K562 (cell line): ENCODE results near the gene NES. TPM values are rescaled to one million over a fixed set of nuclear protein-coding genes. Genes with fewer than 3 reads are reported as not detected.

ENCODE experiments used
- ADNP ChIP-seq: fragments of 200-800 bp; sonication (Bioruptor generic); IDR thresholded peaks from 2 replicates; pipeline ENCODE4 v1.6.1; 2016; ENCODE audit warnings: missing genetic modification characterization, missing compliant biosample characterization
- ARID2 ChIP-seq: fragments of 450-650 bp; IDR thresholded peaks from 2 replicates; pipeline ENCODE4 v1.6.1; 2017; ENCODE audit warnings: antibody characterized with exemption, mild to moderate bottlenecking
- BACH1 ChIP-seq: fragments of 200-800 bp; sonication (Bioruptor generic); IDR thresholded peaks from 2 replicates; pipeline ENCODE4 v1.6.1; 2016; ENCODE audit warnings: missing genetic modification characterization, missing compliant biosample characterization
- BCOR ChIP-seq: fragments of 450-650 bp; IDR thresholded peaks from 2 replicates; pipeline ENCODE4 v1.6.1; 2016
- BHLHE40 ChIP-seq: IDR thresholded peaks from 2 replicates; pipeline ENCODE4 v1.6.1; 2011; ENCODE audit warnings: low read length, improper control_type of control experiment
- CREB5 ChIP-seq: fragments of 250-450 bp; sonication (Bioruptor Pico); IDR thresholded peaks from 2 replicates; pipeline ENCODE4 v1.5.0; 2020; ENCODE audit warnings: mild to moderate bottlenecking
- FOXA3 ChIP-seq, 2 experiments: fragments of 450-650 bp in 1 of 2; sonication (generic) in 1 of 2; formaldehyde crosslinking; IDR thresholded peaks in 1 of 2; conservative IDR thresholded peaks in 1 of 2; 2 replicates each; pipeline versions ENCODE4 v1.4.0 to v1.8.0; 2020 to 2022; ENCODE audit warnings: mild to moderate bottlenecking in 2 of 2, missing genetic modification reagents in 1 of 2
- GATA2 ChIP-seq: sonication (generic); formaldehyde crosslinking; IDR thresholded peaks from 2 replicates; pipeline ENCODE4 v1.4.0; 2020; ENCODE audit warnings: mild to moderate bottlenecking, missing genetic modification reagents
- MAX ChIP-seq: sonication (generic); formaldehyde crosslinking; IDR thresholded peaks from 2 replicates; pipeline ENCODE4 v1.9.0; 2022; ENCODE audit warnings: mild to moderate bottlenecking, missing genetic modification reagents
- MXD1 ChIP-seq: fragments of 250-450 bp; sonication (Bioruptor Pico); IDR thresholded peaks from 2 replicates; pipeline ENCODE4 v1.8.0; 2021; ENCODE audit warnings: borderline replicate concordance, mild to moderate bottlenecking, moderate library complexity; ENCODE audit not compliant: poor library complexity, severe bottlenecking
- NCOA1 ChIP-seq: fragments of 450-650 bp; IDR thresholded peaks from 2 replicates; pipeline ENCODE4 v1.6.1; 2016; ENCODE audit warnings: low read depth
- POLR2AphosphoS5 ChIP-seq: IDR thresholded peaks from 2 replicates; pipeline ENCODE4 v1.6.1; 2011; ENCODE audit warnings: mild to moderate bottlenecking, low read depth, low read length, moderate library complexity; ENCODE audit not compliant: control insufficient read depth, insufficient read depth
- POLR2H ChIP-seq: IDR thresholded peaks from 2 replicates; pipeline ENCODE4 v1.6.1; 2016; ENCODE audit warnings: missing genetic modification characterization, low read depth, mild to moderate bottlenecking, control low read depth, missing compliant biosample characterization, moderate library complexity
- RBM15 ChIP-seq: fragments of 200-400 bp; formaldehyde crosslinking; IDR thresholded peaks from 2 replicates; pipeline ENCODE4 v1.6.1; 2018; ENCODE audit warnings: mild to moderate bottlenecking, low read length, moderate library complexity; ENCODE audit not compliant: insufficient read depth
- TSC22D4 ChIP-seq: fragments of 450-650 bp; IDR thresholded peaks from 2 replicates; pipeline ENCODE4 v1.6.1; 2016; ENCODE audit warnings: missing genetic modification characterization, missing biosample characterization, control low read depth
- TSHZ1 ChIP-seq: fragments of 250-450 bp; sonication (Bioruptor Pico); IDR thresholded peaks from 2 replicates; pipeline ENCODE4 v1.4.0; 2020; ENCODE audit warnings: mild to moderate bottlenecking, moderate library complexity
- ZKSCAN3 ChIP-seq: fragments of 250-450 bp; sonication (Bioruptor Pico); IDR thresholded peaks from 2 replicates; pipeline ENCODE4 v1.4.0; 2020
- ZNF239 ChIP-seq: fragments of 250-450 bp; sonication (Bioruptor Pico); IDR thresholded peaks from 2 replicates; pipeline ENCODE4 v1.4.0; 2020; ENCODE audit warnings: mild to moderate bottlenecking
- ZNF384 ChIP-seq: IDR thresholded peaks from 2 replicates; pipeline ENCODE4 v1.6.1; 2012; ENCODE audit warnings: low read depth, low read length, improper control_type of control experiment
- ZNF395 ChIP-seq: fragments of 200-800 bp; sonication (Bioruptor generic); IDR thresholded peaks from 2 replicates; pipeline ENCODE4 v1.6.1; 2017; ENCODE audit warnings: missing genetic modification characterization, missing compliant biosample characterization
- ZNF436 ChIP-seq: fragments of 250-450, 450-650 bp; sonication (Bioruptor Pico); formaldehyde crosslinking; IDR thresholded peaks from 2 replicates; pipeline ENCODE4 v1.7.0; 2020; ENCODE audit warnings: mild to moderate bottlenecking
- ZNF668 ChIP-seq: fragments of 250-450 bp; sonication (Bioruptor Pico); IDR thresholded peaks from 2 replicates; pipeline ENCODE4 v1.8.0; 2022; ENCODE audit warnings: mild to moderate bottlenecking, inconsistent platforms
- polyA plus RNA-seq, 8 experiments: library from polyadenylated mRNA; depleted of rRNA in 4 of 8; stranded (reverse) in 5 of 8; unstranded in 3 of 8; fragments of >200 nt; fragmentation: Nextera tagmentation in 2 of 8; fragmentation: Illumina TruSeq in 1 of 8; extraction: Ambion mirVana in 2 of 8; extraction: Trizol in 1 of 8; gene quantifications; 2 replicates each; pipeline versions ENCODE4 v1.2.1 to v1.2.3, GENCODE V29; 2011 to 2014; ENCODE audit warnings: inconsistent platforms in 1 of 8, missing spikeins in 1 of 8
- total RNA-seq, 7 experiments: library from RNA; depleted of rRNA in 6 of 7; stranded (reverse); fragments of >200 nt in 6 of 7; fragmentation: Illumina TruSeq in 2 of 7; extraction: Trizol in 2 of 7; gene quantifications; 2 replicates each; pipeline versions ENCODE4 v1.2.1 to v1.2.3, GENCODE V29; 2011 to 2021; ENCODE audit warnings: low replicate concordance in 1 of 7

Gene NES
- total and polyA plus RNA-seq, 9 of the 15 experiments (the other 6 are each of a cell fraction or from before 2014, with no cell fraction given): 0.10 to 8.6 (median 4.2) TPM

- TF ChIP-seq ZNF668 (CRISPR knock-in tag) (no peak), MAX (CRISPR knock-in tag) (peak; percentile 98), TSHZ1 (CRISPR knock-in tag) (no peak), NCOA1 (peak; percentile 85), GATA2 (no peak), ZNF384 (0 out of 2 replicates have a peak, but pooled peaks have one; percentile 35), FOXA3 (CRISPR knock-in tag; conservative IDR thresholded peaks at IDR 0.05 in 1 of 2, IDR thresholded peaks at IDR 0.05 in 1 of 2) (0 out of 4 replicates have a peak, but pooled peaks of 1 of the 2 experiments have one; percentile 73), ZKSCAN3 (CRISPR knock-in tag) (no peak), ZNF395 (no peak), ZNF239 (CRISPR knock-in tag) (no peak), MXD1 (CRISPR knock-in tag) (no peak), POLR2AphosphoS5 (peak; percentile 52), BCOR (peak; percentile 10; the same call in 1 of the 2 replicates), ARID2 (peak; percentile 100), RBM15 (no peak), POLR2H (tag) (no peak), ADNP (tag) (no peak), ZNF436 (CRISPR knock-in tag) (no peak), CREB5 (CRISPR knock-in tag) (no peak), BACH1 (tag) (no peak; the same call in 1 of the 2 replicates), TSC22D4 (tag) (no peak), BHLHE40 (peak; percentile 88)
These were observed 17.0 kb downstream of the NES start (continued) for GRCh38 chr1:156659988-156660751.
